ENCODE data around the gene TMPRSS9.

The TMPRSS9 gene

DNA sequence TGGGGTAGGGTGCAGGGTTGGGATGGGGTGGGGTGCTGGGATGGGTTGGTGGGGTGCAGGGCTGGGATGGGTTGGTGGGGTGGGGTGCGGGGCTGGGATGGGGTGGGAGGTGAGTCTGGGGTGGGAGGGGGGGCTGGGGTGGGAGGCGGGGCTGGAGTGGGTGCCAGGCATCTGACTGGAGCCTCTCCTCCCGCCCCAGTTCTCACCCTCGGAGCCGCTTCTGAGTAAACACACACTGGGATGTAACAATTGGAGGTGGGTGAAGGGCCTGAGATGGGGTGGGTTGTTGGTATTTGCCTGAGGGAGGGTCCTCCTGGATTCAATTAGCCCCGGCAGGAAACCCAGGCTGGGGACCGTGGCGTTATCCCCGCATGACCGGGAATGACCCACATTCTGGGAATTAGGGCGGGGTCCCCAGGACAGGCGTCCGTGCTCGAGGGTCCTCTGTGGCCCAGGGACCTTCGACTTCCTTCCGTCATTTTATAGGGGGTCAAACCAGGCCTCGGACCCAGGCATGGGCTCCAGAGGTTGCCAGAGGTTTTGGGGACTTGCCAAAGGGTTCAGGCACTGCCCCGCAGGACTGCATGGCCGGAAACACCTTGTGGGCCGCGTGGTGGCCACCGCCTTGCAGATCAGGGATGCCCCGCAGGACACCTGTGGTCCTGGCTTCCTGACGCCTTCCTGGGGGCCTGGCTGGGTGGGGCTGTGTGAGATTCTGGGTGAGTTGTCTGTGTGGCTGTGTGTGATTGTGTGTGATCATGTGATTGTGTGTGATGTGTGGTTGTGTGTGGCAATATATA, 1.4 kb downstream of the TMPRSS9 start:
- DNase-seq (ENCODE audit: low spot score), result no peak

DNA sequence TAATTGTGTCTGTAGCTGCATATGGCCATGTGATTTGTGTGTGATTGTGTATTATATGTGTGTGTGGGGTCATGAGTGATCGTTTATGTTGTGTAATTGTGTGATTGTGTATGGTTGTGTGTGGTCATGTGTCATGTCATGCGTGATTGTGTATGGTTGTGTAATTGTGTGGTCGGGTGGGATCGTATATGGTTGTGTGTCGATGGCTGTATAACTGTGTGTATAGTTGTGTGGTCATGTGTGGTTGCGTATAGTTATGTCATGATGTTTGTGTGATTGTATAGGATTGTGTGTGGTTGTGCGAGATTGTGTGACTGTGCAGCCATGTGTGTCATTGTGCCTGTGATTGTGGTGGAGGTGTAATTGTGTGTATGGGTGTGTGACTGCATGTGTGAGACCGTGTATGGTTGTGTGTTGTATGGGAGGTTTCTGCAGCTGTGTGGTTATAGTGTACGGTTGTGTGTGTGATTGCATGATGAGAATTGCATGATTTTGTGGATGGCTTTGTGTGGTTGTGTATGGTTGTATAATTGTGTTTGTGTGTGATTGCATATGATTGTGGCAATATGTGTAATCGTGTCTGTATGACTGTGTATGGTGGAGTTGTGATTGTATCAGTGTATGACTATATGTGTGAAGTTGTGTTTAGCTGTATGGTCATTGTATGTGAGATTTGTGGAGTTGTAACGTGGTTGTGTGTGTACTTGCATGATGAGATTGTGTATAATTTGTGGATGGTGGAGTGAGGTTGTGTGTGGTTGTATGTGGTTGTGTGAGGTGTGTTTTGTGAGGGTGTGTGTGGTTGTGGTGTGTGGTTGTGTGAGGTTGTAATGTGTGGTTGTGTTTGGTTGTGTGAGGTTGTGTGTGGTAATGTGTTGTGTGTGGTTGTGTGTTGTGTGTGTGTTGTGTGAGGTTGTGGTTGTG, 2.2 kb downstream of the TMPRSS9 start:
- no peak for DNase-seq (ENCODE audit: low spot score)

DNA sequence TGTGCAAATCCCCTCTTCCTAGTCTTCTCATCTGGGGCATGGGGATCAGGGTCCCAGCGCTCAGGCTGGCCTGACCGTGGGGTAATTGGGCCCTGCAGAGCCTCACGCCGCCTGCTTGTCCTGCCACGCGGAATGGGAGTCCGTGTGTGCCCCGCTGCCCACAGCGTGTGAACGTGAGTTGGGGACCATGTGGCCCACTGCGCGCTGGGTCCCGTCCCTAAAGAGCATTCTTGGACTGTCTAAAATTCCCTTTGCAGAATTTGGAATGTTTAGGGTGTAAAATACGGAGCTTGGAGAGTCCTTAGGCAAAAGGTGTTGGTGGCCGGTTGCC, 2.9 kb downstream of the TMPRSS9 start:
- DNase-seq (ENCODE audit: low spot score), result no peak

DNA sequence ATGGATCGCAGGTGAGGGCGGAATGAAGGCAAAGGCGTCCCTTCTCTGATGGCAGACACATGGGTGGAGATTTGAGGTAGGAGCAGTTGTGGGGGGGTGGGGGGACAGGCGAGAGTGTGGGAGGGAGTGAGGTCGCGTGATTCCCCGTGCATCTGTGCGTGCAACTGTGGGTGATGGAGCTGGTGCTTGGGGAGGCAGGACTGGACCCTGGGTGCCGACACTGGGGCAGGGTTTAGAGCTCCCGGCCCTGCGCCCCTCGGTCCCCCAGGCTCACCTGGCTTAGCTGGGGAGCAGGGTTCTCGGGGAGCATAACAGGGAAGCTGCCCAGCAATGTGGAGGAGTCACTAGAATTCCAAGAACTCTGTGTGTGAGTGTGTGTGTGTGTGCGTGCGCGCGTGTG, 3.4 kb downstream of the TMPRSS9 start:
- no peak for DNase-seq (ENCODE audit: low spot score)

DNA sequence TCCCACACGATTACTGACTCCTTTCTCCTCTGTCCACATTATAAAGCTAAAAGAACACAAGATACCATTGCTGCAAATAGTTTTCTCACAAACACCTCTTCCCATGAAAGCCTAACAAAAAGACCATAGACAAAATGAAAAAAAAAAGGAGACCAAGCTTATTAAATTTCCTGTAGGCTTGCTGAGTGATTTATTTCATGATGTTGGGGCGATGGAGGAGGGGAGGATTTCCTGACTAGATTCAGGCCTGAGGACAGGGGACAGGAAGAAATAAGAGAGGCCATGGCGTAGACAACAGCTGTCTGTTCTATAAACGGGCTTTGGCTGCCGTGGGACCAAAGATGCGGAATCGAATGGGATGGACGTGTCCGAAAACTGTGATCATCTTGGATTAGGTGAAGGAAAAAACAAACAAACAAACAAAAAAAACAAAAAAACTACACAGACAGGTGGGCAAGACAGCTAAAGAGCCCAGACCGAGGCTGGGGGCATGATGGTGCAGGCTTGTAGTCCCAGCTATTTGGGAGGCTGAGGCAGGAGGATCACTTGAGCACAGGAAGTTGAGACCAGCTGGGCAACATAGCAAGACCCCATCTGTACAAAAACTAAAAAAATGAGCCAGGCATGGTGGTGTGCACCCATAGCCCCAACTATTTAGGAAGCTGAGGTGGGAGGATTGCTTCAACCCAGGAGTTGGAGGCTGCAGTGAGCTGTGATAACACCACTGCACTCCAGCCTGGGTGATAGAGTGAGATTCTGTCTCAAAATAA, 5.3 kb downstream of the TMPRSS9 start:
- no peak for DNase-seq (ENCODE audit: low spot score)

DNA sequence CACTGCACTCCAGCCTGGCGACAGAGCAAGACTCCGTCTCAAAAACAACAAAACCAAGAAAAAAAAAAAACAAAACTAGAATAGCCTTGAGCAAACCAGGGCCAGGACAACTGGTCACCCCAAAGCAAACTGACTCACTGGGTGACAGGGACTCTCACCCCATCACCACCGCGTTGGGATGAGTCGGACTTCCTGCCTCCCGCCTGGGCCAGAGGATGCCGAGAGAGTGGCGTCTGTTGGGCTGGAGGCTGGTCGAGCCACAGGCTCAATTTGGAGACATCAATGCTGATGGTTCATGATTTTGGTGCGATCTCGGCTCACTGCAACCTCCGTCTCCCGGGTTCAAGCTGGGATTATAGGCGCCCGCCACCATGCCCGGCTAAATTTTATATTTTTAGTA, 11.6 kb downstream of the TMPRSS9 start:
- no peak for DNase-seq (ENCODE audit: low spot score)

DNA sequence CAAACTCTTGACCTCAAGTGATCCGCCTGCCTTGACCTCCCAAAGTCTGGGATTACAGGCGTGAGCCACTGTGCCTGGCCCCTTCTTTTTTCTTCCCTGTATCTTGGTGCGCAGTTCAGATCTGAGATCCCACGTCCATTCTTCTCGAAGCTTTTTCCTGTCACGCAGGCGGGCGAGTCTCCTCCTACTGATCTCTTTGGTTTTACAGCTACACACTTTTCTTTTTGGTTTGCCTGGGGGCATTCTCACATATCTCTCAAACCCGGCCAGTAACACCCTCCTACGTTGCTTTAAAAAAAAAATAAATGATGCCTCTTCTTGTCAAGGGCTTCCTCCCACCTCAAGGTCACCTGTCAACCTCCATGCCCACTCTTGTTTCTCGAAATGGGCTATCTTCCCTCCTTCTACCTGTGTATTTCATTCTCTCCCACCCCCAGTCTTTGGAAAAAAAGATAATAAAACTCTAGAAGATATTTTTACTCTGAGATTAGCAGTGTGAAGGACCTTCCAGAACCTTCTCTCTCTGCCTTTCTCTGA, 12.1 kb downstream of the TMPRSS9 start:
- no peak for DNase-seq (ENCODE audit: low spot score)

DNA sequence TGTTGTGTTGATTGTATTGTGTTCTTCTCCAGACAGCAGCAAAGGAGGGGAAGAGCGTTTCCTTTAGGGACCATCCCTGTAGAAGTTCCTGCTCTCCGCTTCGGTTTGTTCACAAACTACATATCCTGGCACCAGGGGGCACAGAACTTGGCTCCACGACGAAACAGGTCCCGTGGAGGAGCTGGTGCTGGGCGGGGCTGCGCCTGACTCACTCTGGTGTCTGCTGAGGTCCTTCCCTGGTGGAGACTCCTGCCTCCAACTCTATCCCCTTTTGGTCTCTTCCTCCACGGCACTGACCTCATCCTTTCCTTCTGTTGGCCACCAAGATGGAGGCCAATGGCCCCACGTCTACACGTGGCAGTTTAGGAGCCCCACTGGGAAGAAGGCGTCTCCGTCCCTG, 14.7 kb downstream of the TMPRSS9 start:
- no peak for DNase-seq (ENCODE audit: low spot score)

DNA sequence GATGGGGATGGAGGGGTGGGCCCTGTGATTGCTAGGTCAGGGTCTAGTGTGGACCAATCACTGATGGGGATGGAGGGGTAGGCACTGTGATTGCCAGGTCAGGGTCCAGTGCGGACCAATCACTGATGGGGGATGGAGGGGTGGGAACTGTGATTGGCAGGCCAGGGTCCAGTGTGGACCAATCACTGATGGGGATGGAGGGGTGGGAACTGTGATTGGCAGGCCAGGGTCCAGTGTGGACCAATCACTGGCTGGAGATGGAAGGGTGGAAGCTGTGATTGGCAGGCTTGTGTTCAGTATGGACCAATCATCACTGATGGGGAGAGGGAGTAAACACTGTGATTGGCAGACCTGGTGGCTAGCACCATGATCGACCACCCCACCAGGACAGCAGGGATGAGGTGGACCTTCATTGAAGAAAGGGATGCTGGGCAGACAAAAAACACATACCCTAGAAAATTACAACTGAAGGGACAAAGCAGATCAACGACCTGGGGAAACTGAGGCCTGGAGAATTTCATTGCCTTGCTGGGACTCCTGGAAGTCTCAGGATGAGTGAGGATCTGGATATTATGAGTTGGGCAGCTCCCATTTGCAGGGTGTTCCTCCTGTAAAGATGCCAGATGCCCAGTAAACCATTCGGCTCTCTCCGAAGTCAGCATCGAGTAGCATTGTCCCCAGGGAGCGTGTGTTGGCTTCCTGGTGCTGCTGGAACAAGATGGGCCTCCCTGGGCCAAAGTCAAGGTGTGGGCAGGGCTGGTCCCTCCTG, 15.5 kb downstream of the TMPRSS9 start:
- no peak for DNase-seq (ENCODE audit: low spot score)

DNA sequence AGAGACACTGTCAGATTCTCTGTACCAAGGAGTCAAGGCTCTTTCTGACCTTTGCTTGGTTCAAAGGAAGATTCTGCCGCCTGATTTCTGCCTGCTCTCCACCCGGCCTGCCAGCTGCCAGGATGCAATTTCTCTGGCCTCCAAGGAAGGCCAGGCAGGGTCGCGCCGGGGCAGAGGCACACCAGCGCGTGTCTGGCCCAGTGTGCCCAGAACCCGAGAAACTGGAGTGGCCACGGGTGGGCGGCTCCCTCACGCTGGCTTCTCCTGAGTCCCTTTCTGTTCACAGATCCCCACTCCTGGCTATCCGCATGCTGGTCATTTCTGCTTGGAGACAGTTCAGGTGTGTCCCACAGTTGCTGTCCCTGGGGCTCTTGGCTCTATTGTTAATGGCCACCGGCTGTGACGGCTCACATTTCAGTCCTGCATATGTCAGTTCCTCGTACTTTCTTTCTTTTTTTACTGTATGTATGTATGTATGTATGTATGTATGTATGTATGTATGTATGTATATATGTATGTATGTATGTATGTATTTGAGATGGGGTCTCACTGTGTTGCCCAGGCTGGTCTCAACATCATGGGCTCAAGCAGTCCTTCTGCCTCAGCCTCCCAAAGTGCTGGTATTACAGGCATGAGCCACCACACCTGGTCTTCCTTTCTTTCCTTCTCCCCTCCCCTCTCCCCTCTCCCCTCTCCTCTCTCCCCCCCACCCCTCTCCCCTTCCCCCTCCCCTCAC, 16.9 kb downstream of the TMPRSS9 start:
- no peak for DNase-seq (ENCODE audit: low spot score)

DNA sequence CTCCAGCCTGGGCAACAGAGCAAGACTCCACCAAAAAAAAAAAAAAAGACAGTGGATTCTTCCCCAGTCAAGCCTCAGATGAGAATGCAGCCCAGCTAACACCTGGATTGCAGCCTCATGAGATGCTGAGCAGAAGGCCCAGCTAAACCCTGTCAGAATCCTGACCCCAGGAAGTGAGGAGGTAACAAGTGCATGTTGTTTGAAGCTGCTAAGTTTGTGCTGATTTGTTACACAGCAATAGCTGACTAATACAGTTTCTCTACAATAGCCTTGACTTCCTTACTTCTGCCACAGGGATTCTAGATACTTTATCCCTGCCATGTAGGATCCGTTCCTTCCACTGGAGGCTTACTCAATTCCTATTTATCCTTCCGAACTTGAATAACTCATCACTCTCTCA, 20.5 kb downstream of the TMPRSS9 start:
- DNase-seq (ENCODE audit: low spot score), result no peak

DNA sequence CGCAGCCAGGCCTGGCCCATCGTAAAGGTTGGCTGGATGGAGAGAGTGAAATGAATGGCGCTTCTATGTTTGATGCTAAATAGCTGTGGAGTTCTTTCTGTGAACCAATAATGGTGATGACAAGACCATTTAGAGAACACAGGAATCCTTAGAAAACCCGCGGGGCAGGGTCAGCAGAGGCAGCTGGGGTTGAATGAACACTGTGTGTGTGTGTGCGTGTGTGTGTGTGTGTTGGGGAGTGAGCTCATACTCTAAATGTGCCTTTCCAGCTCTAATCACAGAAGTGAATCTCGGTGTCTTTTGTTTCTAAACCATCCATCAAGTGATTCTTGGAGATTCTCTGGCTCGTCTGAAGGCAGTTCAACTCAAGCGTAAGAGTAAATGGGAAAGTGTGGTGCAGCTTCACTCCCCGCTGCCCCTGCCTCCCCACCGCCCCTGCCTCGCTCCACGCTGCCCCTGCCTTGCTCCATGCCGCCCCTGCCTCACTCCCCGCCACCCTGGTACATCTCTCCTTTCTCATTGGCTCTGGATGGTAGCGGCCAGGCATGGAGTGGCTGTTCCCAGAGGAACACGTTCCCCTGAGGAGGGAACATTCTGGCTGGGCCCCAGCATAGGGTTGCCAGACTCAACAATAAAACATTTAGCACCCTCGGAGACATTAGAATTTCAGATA, 21.2 kb downstream of the TMPRSS9 start:
- no peak for DNase-seq (ENCODE audit: low spot score)

DNA sequence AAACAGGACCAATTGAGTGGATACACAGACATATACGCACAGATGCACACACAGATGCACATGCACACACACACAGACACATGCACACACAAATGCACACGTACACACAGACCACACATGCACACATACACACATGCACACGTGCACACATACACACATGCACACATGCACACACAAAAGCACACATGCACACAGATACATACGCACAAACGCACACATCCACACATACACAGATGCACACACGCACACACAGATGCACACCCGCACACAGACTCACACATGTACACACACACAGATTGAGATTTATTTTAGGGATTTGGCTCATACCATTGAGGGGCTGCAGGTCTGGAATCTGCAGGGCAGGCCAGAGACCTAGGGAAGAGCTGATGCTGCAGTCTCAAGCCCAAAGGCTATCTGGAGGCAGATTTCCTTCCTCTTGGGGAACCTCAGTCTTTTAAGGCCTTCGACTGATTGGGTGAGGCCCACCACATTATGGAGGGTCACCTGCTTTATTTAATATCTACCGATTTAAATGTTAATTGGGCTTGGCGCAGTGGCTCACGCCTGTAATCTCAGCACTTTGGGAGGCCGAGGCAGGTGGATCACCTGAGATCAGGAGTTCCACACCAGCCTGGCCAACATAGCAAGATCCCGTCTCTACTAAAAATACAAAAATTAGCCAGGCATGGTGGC, 22.6 kb downstream of the TMPRSS9 start:
- DNase-seq (ENCODE audit: low spot score), result no peak

DNA sequence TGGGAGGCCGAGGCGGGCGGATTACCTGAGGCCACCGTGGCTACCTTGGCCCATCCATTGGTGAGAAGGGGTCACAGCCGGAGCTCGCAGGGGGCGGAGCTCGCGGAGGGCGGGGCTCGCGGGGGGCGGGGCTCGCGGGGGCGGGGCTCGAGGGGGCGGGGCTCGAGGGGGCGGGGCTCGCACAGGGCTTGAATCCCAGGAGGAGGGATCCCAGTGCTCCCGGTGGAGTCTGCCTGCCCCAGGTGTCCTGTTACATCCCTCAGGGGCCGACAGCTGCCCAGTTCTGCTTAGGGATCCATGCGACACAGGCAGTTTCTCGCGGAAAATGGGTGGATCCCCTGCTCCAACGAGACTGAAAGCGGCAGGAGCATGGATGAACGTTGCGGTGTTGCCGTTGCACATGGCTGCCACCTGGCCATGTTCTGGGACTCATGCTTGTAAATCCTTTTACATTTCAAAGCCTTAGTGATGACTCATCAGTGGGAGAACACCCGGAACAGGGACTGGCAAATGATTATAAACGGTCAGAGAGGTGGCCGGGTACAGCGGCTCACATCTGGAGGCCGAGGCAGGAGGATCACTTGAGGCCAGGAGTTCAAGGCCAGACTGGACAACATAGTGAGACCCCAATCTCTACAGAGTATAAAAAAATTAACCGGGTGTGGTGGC, 25.1 kb downstream of the TMPRSS9 start:
- DNase-seq (ENCODE audit: low spot score), result no peak

DNA sequence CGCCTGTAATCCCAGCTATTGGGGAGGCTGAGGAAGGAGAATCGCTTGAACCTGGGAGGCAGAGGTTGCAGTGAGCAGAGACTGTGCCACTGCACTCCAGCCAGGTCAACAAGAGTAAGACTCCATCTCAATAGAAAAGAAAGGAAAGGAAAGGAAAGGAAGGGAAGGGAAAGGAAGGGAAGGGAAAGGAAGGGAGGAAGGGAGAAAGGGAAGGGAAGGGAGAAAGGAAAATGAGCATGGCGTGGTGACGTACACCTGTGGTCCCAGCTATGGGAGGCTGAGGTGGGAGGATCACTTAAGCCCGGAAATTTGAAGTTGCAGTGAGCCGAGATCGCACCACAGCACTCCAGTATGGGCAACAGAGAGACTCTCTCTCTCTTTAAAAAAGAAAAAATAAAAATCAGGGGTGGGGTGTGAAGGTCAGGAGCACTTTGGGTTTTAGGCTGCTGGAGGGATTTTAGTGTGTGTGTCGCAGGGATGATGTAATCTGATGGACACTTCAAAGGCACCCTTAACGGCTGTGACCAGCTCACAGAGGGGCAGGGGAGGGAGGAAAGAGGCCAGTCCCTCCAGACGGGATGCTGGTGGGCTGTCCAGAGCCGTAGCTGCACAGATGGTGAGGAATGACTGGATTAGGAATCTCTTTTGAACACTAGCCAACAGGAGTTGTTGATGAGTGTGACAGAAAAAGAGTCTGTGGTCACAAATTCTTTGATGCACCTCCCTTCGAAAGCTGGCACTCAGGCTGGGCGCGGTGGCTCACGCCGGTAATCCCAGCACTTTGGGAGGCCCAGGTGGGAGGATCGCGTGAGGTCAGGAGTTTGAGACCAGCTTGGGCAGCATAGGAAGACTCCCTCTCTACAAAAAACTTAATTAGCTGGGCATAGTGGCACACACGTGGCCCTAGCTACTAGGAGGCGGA, 27.6 kb downstream of the TMPRSS9 start:
- no peak for DNase-seq (ENCODE audit: low spot score)

DNA sequence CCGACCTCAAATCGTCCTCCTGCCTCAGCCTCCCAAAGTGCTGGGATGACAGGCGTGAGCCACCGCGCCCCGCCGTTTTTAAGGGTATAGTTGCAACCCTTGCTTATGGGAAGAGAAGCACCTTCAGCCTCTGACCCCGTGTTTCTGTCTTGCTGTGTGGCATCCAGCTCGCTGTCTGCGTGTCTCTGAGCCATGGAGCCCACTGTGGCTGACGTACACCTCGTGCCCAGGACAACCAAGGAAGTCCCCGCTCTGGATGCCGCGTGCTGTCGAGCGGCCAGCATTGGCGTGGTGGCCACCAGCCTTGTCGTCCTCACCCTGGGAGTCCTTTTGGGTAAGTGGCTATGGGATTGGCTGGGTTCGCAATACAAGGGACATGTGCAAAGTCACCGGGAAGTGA, 29.5 kb downstream of the TMPRSS9 start:
- no peak for DNase-seq (ENCODE audit: low spot score)

DNA sequence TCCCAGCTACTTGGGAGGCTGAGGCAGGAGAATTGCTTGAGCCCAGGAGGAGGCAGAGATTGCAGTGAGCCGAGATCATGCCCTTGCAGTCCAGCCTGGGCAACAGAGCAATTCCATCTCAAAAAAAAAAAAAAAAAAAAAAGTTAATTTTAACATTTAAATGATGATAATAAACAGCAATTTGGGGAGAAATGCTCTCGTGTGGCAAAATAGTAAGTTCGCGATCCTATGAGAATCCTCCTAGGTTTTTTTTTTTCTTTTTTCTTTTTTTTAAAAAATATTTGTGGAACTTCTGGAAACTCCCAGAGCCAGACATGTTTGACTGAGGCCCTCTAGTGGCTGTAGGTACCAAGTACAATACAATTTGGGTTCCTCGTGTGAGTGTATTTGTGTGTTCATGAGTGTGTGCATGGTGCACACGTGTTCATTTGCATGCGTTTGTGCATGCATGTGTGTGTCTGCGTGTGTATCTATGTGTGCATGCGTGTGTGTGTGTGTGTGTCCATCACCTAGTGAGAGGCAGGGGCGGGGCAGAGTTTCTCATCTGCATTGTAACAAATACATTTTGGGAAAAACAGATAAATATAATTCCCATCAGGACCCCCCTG, 31.2 kb downstream of the TMPRSS9 start:
- DNase-seq (ENCODE audit: low spot score), result peak; percentile 68

DNA sequence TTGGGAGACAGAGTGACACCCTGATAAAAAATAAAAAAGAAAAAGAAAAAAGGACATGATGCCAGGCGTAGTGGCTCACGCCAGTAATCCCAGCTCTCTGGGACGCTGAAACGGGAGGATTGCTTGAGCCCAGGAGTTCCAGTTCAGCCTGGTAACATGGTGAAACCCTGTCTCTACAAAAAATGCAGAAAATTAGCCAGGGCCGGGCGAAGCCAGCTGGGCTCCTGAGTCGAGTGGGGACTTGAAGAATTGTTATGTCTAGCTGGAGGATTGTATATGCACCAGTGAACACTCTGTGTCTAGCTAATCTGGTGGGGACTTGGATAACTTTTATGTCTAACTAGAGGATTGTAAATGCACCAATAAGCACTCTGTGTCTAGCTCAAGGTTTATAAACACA, 32.3 kb downstream of the TMPRSS9 start:
- no peak for DNase-seq (ENCODE audit: low spot score)

Data from CD4-positive, alpha-beta T cell treated with Interleukin-15 for 4 hours (primary cell).